ENCODE data around the gene CTNS.

Gene CTNS

GRCh38 chr17:3636154-3636907, at the start of gene CTNS, which contains the start of gene SHPK:
Gene CTNS, plus strand, starts transcription at chr17:3636760. Its CDS starts 3,447 bp downstream, at chr17:3640207.
Gene SHPK, minus strand, starts transcription at chr17:3636250. Its CDS starts 31 bp downstream, at chr17:3636219.
- DNase-seq (ENCODE audit: low read depth) = peak; percentile 98
- peak within 1 kb of the TSS; percentile 78 for H3K4me3 ChIP-seq (ENCODE audit: low read length)
- TF ChIP-seq, protein P1, sequence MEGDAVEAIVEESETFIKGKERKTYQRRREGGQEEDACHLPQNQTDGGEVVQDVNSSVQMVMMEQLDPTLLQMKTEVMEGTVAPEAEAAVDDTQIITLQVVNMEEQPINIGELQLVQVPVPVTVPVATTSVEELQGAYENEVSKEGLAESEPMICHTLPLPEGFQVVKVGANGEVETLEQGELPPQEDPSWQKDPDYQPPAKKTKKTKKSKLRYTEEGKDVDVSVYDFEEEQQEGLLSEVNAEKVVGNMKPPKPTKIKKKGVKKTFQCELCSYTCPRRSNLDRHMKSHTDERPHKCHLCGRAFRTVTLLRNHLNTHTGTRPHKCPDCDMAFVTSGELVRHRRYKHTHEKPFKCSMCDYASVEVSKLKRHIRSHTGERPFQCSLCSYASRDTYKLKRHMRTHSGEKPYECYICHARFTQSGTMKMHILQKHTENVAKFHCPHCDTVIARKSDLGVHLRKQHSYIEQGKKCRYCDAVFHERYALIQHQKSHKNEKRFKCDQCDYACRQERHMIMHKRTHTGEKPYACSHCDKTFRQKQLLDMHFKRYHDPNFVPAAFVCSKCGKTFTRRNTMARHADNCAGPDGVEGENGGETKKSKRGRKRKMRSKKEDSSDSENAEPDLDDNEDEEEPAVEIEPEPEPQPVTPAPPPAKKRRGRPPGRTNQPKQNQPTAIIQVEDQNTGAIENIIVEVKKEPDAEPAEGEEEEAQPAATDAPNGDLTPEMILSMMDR (IDR thresholded peaks at IDR 0.05; ENCODE audit: insufficient read depth, low read depth, low read length, missing control alignments) = no peak

GRCh38 chr17:3589784-3590183, 46.8 kb upstream of the CTNS start:
- TF ChIP-seq, protein P1 (IDR thresholded peaks at IDR 0.05; ENCODE audit: insufficient read depth, low read depth, low read length, missing control alignments) = no peak
- no peak overlapping the region for H3K4me3 ChIP-seq (ENCODE audit: low read length)
- no peak for DNase-seq (ENCODE audit: low read depth)

DNA sequence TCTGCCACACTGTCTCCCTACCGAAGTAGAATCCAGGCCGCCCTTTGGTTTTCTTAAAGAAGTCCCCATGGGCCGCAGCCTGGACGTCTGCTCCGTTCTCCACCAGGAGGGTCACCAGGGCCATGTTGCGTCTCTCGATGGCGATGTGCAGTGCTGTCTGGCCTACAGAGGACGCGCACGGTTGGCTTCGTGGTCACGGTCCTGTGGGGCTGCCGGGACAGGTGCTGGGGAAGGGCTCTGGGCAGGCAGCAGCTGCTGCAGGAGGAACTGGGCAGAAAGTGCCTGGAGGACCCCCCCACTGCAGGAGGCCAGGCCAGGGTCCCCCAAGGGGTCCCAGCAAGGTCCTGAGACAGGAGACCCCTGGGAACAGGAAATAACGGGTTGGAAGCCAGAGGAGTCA, 46.3 kb upstream of the CTNS start:
- DNase-seq (ENCODE audit: low read depth) = no peak
- H3K4me3 ChIP-seq (ENCODE audit: low read length) = no peak overlapping the region
- TF ChIP-seq, protein P1 (IDR thresholded peaks at IDR 0.05; ENCODE audit: insufficient read depth, low read depth, low read length, missing control alignments) = no peak

DNA sequence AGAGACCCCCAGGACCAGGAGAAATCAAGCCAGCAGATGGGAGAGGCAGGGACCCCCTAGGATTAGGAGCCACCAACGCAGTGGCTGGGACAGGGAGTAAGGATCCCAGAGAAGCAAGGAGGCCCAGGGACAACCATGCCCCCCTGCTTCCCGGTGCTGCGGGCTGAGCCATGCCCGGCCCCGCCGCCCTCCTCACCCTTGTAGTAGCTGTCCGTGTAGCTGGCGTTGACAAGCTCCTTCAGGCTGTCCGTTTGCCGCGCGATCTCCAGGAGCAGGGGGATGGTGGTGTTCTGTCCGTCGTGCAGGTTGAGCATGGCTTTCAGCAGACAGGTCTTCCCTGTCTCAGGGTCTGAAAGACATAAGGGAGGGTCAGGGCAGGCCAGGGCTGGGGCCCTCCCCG, 45.8 kb upstream of the CTNS start:
- TF ChIP-seq, protein P1 (IDR thresholded peaks at IDR 0.05; ENCODE audit: insufficient read depth, low read depth, low read length, missing control alignments) = no peak
- H3K4me3 ChIP-seq (ENCODE audit: low read length) = no peak overlapping the region
- no peak for DNase-seq (ENCODE audit: low read depth)

DNA sequence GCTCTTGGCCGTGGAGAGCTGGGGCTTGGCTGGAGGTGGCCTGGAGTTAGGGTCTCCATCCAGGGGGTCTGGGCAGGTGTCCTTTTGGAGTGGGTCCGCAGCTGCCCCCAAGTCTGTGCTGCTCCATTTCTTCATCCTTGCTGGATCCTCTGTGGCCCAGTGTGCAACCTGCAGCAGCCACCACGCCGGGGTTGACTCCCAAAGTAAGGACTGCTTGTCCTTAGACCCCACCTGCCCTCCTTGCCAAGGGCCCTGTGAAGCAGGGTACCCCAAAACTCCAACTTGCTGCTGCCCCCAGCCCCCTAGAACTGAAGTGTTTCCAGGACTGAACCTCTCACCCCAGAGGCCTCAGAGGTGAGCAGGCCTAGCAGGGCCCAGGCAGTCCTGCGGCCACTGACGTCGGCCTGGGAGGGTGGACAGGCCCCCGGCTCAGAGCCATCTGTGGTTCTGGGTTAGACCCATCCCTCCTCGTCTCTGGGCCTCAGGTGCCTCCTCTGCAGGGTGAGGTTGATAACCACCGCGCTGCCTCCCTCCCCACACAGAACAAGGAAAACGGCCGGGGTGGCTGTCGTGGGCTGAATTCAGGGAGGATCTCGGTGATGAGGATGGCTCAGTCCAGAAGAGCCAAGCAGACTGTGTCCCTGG, 44.2 kb upstream of the CTNS start:
- H3K4me3 ChIP-seq (ENCODE audit: low read length) = no peak overlapping the region
- DNase-seq (ENCODE audit: low read depth) = no peak
- TF ChIP-seq, protein P1 (IDR thresholded peaks at IDR 0.05; ENCODE audit: insufficient read depth, low read depth, low read length, missing control alignments) = no peak

DNA sequence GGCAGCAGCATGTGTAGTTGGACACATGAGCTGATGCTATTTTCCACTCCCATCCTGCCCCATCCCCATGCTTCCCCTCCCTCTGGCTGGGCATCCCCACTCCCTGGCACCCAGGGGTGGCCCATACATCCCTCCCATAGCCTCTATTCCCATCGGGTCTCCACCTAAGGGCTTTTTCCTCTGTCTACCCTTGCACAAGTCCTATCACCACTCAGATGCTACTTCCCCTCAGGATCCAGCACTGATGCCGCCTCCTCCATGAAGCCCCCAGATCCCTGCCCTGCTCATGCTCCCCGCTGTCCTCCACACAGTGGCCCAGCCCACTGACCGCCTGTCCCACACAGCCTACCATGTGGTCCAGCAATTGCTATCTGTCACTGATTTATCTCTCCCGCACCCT, 43.2 kb upstream of the CTNS start:
- no peak overlapping the region for H3K4me3 ChIP-seq (ENCODE audit: low read length)
- TF ChIP-seq, protein P1 (IDR thresholded peaks at IDR 0.05; ENCODE audit: insufficient read depth, low read depth, low read length, missing control alignments) = no peak
- DNase-seq (ENCODE audit: low read depth) = no peak

All from epithelial cell of esophagus (primary cell).